Retinal pigment epithelial cell (primary cell): ENCODE results near the gene CNTNAP2.

ENCODE experiments used
- DNase-seq: peaks from one replicate; pipeline ENCODE4 v3.0.0-alpha.2; 2010; ENCODE audit warnings: low read depth
- H3K4me3 ChIP-seq: 2 replicates; pipeline ENCODE4 v1.5.1; 2011; ENCODE audit warnings: mild to moderate bottlenecking, low read length, control low read depth, moderate library complexity
- CTCF ChIP-seq: conservative IDR thresholded peaks from 2 replicates; pipeline ENCODE4 v1.5.1; 2011; ENCODE audit warnings: low read depth, low read length, control low read depth, inconsistent platforms

The CNTNAP2 gene

GRCh38 chr7:148116829-148117403 is 2000.3 kb downstream of the CNTNAP2 start:
- no peak for TF ChIP-seq CTCF
- no peak overlapping the region for H3K4me3 ChIP-seq
- no peak for DNase-seq

DNA sequence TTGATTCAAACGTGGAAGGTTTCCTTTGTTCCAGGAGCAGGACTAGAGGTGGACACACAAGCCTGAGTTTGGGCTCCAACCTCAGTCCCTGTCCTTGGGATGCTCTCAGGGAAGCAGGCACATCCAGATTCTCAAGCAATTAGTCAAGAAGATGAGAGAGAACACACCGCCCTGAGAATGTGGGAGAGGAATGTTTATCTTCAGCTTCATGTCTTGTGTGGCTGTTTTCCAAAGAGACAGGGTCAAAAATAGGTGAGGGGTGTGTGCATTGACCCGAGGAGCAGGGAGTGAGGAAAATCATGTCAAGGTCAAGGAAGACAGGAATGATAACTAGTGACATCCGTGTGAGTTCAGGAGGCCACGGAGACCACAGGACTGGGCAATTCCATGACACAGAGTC is 2001.8 kb downstream of the CNTNAP2 start:
- DNase-seq: no peak
- H3K4me3 ChIP-seq: no peak overlapping the region
- TF ChIP-seq CTCF: no peak

- DNase-seq: no peak
Measured at GRCh38 chr7:148121401-148121800, 2004.8 kb downstream of the CNTNAP2 start.

GRCh38 chr7:148121847-148122246 is 2005.2 kb downstream of the CNTNAP2 start:
- no peak for TF ChIP-seq CTCF
- no peak for DNase-seq
- no peak overlapping the region for H3K4me3 ChIP-seq

More at GRCh38 chr7:148121401-148121800, 2004.8 kb downstream of the CNTNAP2 start:
- no peak for TF ChIP-seq CTCF
- no peak overlapping the region for H3K4me3 ChIP-seq

GRCh38 chr7:148124477-148124876 is 2007.9 kb downstream of the CNTNAP2 start:
- no peak overlapping the region for H3K4me3 ChIP-seq
- no peak for TF ChIP-seq CTCF
- no peak for DNase-seq

- DNase-seq: no peak
- no peak overlapping the region for H3K4me3 ChIP-seq
- no peak for TF ChIP-seq CTCF
Measured at GRCh38 chr7:148127374-148127773, 2010.8 kb downstream of the CNTNAP2 start.

DNA sequence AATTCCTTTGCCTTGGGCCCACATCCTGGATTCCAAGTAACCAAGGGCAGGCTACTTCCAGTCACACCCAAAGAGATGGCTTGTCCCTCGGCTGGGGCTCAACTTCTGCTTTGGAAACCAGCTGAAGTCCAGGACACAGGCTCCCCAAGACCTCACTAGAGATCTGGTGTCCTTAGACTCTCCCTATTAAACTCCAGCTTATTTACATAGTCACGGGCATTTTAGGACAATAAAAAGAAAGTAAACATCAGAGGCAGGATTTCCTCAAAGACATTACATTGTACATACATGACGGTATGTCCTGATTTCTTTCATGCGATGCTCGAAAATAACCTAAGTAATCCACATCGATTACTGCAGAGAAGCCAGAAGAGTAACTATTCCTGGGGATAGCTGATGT is 2012.4 kb downstream of the CNTNAP2 start:
- no peak for DNase-seq
- H3K4me3 ChIP-seq: no peak overlapping the region
- no peak for TF ChIP-seq CTCF
